Activated CD4-positive, alpha-beta T cell treated with anti-CD3 and anti-CD28 coated beads for 1 hour (primary cell): Measurements from ENCODE around the gene CCDC92.

ENCODE experiments used
- DNase-seq: peaks from one replicate; pipeline ENCODE4 v3.0.0-alpha.2; 2020

The CCDC92 gene

DNA sequence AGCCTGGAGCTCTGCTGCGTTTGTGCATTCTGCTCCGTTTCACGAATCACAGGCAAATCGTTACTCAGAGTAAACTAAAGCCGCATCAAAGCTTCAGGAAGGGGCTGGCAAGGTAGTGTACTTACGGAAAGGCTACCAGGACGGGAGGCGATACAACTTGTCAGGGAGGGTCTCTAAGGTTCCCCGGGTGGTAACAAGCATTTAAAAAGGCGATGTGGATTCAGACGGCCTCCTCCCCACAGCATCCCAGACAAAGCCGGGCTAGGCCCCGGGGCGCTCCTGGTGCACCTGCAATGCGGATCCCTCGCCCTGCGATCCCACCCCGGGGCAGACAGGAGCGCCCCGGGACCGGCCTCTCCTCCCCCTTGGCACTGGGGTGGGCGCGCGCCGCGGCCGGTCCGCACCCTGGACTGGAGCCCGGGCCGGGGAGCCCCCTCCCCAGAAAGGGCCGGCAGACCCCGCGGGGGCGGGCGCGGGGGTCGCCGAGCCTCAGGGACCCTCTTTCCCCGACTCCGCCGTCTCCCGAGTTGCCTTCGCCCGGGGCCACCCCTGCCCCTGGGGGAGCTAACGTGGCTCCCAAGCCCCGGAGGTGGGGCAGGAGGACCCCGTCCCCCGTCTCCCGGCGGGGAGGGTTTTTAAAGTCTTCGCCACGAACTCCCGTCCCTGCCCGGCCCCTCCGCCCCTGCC lies 718 bp downstream of the CCDC92 start:
- DNase-seq: peak; percentile 15

GRCh38 chr12:123971449-123971769 lies 1.2 kb downstream of the CCDC92 start:
- no peak for DNase-seq

DNA sequence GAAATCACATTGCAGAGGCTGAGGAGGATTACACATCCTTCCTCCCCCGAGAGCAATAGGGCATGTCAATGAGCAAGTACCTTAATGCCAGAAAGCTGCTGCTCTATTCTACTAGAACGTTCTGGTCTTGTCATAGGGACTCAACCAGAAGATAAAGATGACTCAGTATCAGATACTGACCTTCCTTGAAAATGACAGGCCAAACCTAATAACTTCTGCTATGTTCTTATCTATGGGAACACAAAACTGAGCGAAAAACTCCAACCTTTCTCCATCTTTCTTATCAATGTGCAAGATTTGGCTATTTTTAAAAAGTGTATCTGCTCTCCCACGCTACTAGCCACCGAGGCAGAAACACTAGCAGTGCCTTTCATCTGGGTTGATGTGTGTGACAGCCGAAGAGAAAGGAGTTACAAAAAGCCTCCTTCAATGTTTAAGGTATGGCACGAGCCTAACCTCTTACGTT lies 5.5 kb downstream of the CCDC92 start:
- DNase-seq: no peak

- no peak for DNase-seq
Measured at GRCh38 chr12:123966596-123966995, 6.0 kb downstream of the CCDC92 start.

GRCh38 chr12:123965382-123965781 lies 7.2 kb downstream of the CCDC92 start:
- no peak for DNase-seq

- no peak for DNase-seq
Measured at GRCh38 chr12:123963821-123964220, 8.8 kb downstream of the CCDC92 start.

DNA sequence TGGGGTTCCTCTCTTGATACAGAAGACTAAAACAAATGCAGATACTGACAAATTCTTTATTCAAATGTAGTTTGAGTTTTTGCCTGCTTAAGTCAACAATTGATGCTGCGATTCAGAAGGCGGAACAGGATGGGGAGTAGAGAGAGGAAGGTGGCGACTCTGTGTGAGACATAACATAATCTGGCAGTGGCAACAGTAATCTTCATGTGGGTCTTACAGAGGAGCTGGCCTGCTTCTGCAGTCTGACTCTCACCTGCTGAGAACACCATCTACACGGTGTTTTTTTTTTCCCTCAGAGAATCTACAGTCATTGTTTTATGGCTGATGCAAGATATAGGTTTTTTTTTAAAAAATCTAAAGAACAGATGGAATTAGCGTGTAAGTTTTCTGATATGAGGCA lies 10.1 kb downstream of the CCDC92 start:
- DNase-seq: no peak

- DNase-seq: no peak
Measured at GRCh38 chr12:123961585-123962345, 10.9 kb downstream of the CCDC92 start.

- DNase-seq: no peak
Measured at GRCh38 chr12:123960856-123961255, 11.8 kb downstream of the CCDC92 start.

- no peak for DNase-seq
Measured at GRCh38 chr12:123960029-123960735, 12.4 kb downstream of the CCDC92 start.

DNA sequence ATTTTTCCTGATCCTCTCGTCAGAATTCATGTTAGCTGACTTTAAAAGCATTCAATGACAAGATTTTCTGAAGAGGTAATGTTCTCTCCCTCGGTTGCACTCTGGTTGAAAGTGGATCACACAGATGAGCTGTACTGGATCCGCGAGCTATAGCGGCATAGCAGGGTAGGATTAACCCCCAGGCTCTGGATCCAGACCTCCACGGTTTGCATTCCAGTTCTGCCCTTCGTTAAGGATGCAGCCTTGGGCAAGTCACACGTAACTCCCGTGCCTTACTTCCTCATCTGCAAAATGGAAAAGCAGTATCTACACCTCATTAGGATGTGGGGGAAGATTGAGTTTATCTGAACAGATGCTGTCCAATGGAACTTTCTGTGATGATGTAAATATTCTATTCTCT lies 13.8 kb downstream of the CCDC92 start:
- DNase-seq: no peak

- DNase-seq: no peak
Measured at GRCh38 chr12:123958462-123958861, 14.2 kb downstream of the CCDC92 start.

- DNase-seq: no peak
Measured at GRCh38 chr12:123957196-123957595, 15.4 kb downstream of the CCDC92 start.

DNA sequence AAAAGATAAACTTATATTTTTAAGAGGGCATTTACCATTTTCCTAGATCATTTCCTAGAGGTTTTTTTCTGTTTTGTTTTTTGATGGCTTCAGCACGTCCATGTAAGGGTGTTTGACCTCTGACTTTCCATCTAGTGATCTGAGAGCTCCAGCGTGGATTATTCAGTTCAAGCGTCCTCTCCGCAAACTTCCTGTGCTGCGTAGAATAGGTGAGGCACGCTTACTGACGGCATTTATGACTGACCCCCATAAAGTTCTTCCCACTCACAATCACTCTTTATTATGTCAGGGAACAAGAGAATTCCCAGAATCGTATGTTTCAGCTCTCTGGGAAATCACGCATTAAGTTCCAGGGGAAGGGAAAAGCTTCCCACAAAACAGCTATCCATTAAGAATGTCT lies 16.4 kb downstream of the CCDC92 start:
- DNase-seq: no peak

DNA sequence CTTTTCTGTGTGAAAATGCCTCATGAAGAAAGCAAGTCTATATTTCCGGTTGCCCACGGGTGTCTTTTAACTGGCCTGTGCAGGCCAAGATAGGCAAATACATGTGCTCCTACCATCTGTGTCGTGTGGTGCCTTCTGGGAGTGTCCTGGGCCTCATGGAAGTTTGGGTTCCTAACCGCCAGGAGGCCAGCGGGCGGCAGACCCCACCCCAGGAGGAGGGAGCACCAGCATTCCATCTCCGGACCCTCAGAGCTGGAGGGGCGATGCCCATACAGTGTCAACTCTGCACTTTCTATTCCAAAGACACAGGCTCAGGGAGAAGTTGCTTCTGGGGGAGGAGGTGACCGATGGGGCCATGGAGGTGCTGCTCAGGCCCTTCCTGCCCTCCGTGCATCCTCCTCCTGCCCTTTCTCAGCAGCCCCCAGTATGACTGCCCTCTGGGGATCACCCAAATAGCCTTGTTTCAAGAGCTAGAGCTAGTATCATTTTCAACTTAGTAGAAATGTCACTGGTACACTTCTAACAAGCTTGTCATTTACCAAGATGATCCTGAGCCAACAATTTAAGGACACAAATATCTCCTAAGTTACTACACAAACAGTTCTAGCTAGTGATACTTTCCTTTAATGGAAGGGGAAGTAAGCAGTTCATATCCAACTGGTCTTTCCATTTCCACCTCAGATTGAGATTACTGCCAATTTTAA lies 17.8 kb downstream of the CCDC92 start:
- no peak for DNase-seq

DNA sequence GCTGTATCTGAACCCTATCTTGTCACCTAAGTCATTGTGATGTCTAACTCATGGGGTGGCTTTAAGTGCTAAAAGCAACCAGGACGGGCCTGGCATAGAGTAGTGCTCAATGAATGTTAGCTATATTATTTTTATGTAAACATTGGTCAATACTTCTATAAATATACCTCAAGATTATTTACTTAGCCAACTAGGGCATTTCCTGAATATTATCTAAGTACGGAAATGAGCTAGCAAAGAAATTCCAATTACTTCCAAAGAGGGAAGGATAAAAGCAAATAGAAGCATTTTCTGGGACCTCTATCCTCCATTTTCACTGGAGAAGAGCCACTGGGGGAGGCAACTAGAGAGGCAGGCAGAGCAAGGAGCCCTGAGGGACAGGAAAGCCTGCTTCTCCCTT lies 20.6 kb downstream of the CCDC92 start:
- no peak for DNase-seq

- no peak for DNase-seq
Measured at GRCh38 chr12:123951467-123951866, 21.2 kb downstream of the CCDC92 start.

GRCh38 chr12:123950476-123951349 lies 21.9 kb downstream of the CCDC92 start:
- no peak for DNase-seq

DNA sequence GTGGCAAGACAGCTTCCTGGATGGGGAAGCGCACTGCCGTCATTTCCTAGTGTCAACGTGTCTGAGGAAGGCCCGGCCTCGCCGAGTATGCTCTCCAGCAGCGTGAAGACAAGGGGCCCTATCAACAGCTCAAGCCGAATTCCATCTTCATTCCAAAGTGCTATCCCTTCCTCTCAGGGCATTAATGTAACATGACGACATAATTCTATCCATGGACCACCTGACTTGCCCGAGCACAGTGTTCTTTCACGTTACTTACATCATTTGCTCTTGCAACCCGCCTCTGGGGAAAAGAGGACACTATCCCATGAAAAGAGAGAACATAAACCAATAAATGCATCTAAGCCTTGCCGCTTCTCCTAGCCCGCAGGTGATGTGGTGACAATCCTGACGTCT lies 22.9 kb downstream of the CCDC92 start:
- DNase-seq: no peak

DNA sequence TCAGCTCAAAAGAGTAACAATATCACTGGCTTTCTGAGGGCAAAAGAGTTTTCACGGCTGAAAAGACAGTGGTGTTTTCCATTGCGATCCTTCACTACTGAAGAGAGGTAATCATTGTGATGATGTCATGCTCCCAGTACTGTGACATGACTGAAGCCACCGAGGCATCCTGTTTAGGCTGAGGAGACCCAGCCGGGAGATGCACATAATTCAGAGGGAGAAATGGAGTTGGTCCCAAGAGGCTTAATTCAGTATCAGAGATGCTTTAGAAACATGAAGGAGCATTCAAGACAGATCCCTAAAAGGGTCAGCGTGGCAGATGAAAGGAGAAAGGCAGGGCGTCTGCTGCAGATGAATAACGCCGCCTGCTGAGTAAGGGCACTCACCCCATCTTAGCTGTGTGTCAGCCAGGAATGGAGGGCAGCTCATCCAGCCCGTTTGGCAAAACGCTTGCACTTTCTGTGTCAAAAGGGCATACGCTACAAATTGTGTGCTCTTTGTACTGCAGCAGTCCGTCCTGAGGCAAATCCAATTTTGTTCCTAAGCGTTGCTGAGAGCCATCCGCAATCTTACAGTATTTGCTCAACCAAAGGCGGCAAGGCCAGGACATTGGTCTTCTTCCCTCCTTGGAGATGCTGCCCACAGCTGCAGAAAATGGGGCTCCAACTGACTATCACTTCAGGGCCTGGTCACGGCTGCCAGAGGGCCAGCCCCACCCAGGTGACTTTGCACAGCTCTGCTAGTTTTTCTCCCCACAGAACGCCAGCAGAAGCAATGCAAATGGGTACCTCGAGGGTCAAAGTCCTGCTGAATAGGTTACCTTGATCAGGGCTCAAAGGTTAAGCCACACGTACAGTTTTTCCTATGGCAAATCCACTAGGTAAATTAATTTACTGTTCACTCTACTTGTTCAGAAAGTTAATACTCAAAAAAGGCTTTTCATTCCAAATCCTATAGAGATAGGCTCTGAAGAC lies 23.5 kb downstream of the CCDC92 start:
- no peak for DNase-seq

GRCh38 chr12:123948401-123948795 lies 24.2 kb downstream of the CCDC92 start:
- DNase-seq: no peak
